ENCODE results near the gene EZH2.

The EZH2 gene
- total RNA-seq = 16.7 to 72.1 (median 39.1) reads per million in 4 experiments

GRCh38 chr7:148884049-148884298 lies at the start of gene EZH2:
TSS of gene EZH2 (minus strand) at chr7:148884291. CDS start at chr7:148847298, 36,993 bp downstream.
- no peak for DNase-seq

- DNase-seq = no peak
These were observed 47.4 kb upstream of the EZH2 start for GRCh38 chr7:148931470-148931869.

- no peak for DNase-seq
These were observed 46.2 kb upstream of the EZH2 start for GRCh38 chr7:148930335-148930734.

- no peak for DNase-seq
These were observed 45.1 kb upstream of the EZH2 start for GRCh38 chr7:148929176-148929575.

- DNase-seq = no peak
These were observed 43.3 kb upstream of the EZH2 start for GRCh38 chr7:148927123-148928045.

GRCh38 chr7:148925836-148926235 lies 41.7 kb upstream of the EZH2 start:
- DNase-seq = no peak

- DNase-seq = no peak
These were observed 39.9 kb upstream of the EZH2 start for GRCh38 chr7:148924011-148924410.

- no peak for DNase-seq
These were observed 37.7 kb upstream of the EZH2 start for GRCh38 chr7:148921806-148922205.

- DNase-seq = no peak
These were observed 37.1 kb upstream of the EZH2 start for GRCh38 chr7:148921189-148921588.

- DNase-seq = no peak
These were observed 35.8 kb upstream of the EZH2 start for GRCh38 chr7:148919859-148920258.

- no peak for DNase-seq
These were observed 34.0 kb upstream of the EZH2 start for GRCh38 chr7:148918058-148918596.

- no peak for DNase-seq
These were observed 32.1 kb upstream of the EZH2 start for GRCh38 chr7:148916186-148916585.

GRCh38 chr7:148915211-148915610 lies 31.1 kb upstream of the EZH2 start:
- DNase-seq = no peak

- DNase-seq = no peak
These were observed 30.2 kb upstream of the EZH2 start for GRCh38 chr7:148914208-148914777.

- DNase-seq = no peak
These were observed 28.9 kb upstream of the EZH2 start for GRCh38 chr7:148912758-148913541.

GRCh38 chr7:148912151-148912550 lies 28.1 kb upstream of the EZH2 start:
- no peak for DNase-seq

GRCh38 chr7:148911626-148912025 lies 27.5 kb upstream of the EZH2 start:
- DNase-seq = no peak

GRCh38 chr7:148909568-148909967 lies 25.5 kb upstream of the EZH2 start:
- DNase-seq = no peak

- no peak for DNase-seq
These were observed 22.8 kb upstream of the EZH2 start for GRCh38 chr7:148906707-148907498.

GRCh38 chr7:148905093-148905666 lies 21.1 kb upstream of the EZH2 start:
- DNase-seq = no peak

GRCh38 chr7:148903504-148903903 lies 19.4 kb upstream of the EZH2 start:
- DNase-seq = no peak

- no peak for DNase-seq
These were observed 17.1 kb upstream of the EZH2 start for GRCh38 chr7:148901178-148901577.
